HepG2 (cell line): ENCODE measurements around the gene PLG. TPM values are rescaled to one million over a fixed set of nuclear protein-coding genes. Genes with fewer than 3 reads are reported as not detected.

Experiments
- ATAC-seq: fragments of 200-7000 bp; cut with Tn5 transposase; 3 replicates; pipeline ENCODE4 v1.9.1; 2020; ENCODE audit warnings: mild to moderate bottlenecking, moderate library complexity
- BruUV-seq: library from RNA; stranded (reverse); fragments of 400-500 nt; replicated peaks from 2 replicates; lab custom pipeline; 2021; lab: Mats Ljungman, UMichigan
- CTCF ChIA-PET: fragments of 300-600 bp; formaldehyde crosslinking; extraction: SDS; loops from one replicate; lab custom pipeline; 2021; ENCODE audit warnings: low total read pairs, inconsistent platforms, low intra/inter-chr PET ratio; lab: Yijun Ruan, JAX
- POLR2A ChIA-PET: fragments of 350-600 bp; sonication (Branson Sonifier 250); formaldehyde crosslinking; loops from one replicate; lab custom pipeline; 2020; ENCODE audit warnings: antibody characterized with exemption, inconsistent platforms; lab: Yijun Ruan, JAX
- DNase-seq: peaks from one replicate; pipeline ENCODE4 v3.0.0-alpha.2; 2015; ENCODE audit warnings: low spot score
- FAIRE-seq: peaks from 3 replicates; lab custom pipeline; 2011; peaks lifted over from hg19 to GRCh38; lab: Jason Lieb, UNC
- H2AFZ ChIP-seq: one replicate; pipeline ENCODE4 v1.6.1; 2011; ENCODE audit warnings: low read length, inconsistent platforms
- H3K27ac ChIP-seq: fragments of 300-600 bp; 3 replicates; pipeline ENCODE4 v1.8.0; 2011; ENCODE audit warnings: mixed run types, mild to moderate bottlenecking, mixed read lengths, low read length, inconsistent platforms; ENCODE audit not compliant: insufficient read depth; ENCODE audit errors: extremely low read length
- H3K27me3 ChIP-seq, 2 experiments: fragments of 200-600 bp in 1 of 2; 2 replicates in 1 of 2; 3 replicates in 1 of 2; pipeline versions ENCODE4 v1.6.0 to v1.8.0; 2011; ENCODE audit warnings: low read length in 2 of 2, mild to moderate bottlenecking in 2 of 2, moderate library complexity in 2 of 2, inconsistent platforms in 1 of 2; ENCODE audit not compliant: insufficient read depth in 2 of 2, control insufficient read depth in 1 of 2
- H3K36me3 ChIP-seq, 2 experiments: fragments of 200-600 bp in 1 of 2; replicated peaks in 1 of 2; 2 replicates in 1 of 2; 3 replicates in 1 of 2; pipeline versions ENCODE4 v1.5.1 to v1.8.0; 2011; ENCODE audit warnings: low read length in 2 of 2, inconsistent platforms in 1 of 2; ENCODE audit not compliant: insufficient read depth in 2 of 2, control insufficient read depth in 1 of 2
- H3K4me1 ChIP-seq: 2 replicates; pipeline ENCODE4 v1.5.1; 2012; ENCODE audit warnings: low read length, inconsistent platforms; ENCODE audit not compliant: insufficient read depth
- H3K4me2 ChIP-seq: 2 replicates; pipeline ENCODE4 v1.6.0; 2011; ENCODE audit warnings: low read depth, low read length, inconsistent platforms
- H3K4me3 ChIP-seq, 3 experiments: fragments of 200-600 bp in 1 of 3; sonication (generic), shearing (Covaris generic) in 1 of 3; replicated peaks in 1 of 3; 2 replicates each; pipeline ENCODE4 v1.5.1; 2011 to 2016; ENCODE audit warnings: low read length in 3 of 3, inconsistent platforms in 2 of 3, low read depth in 2 of 3, mild to moderate bottlenecking in 2 of 3, control low read depth in 1 of 3, mixed read lengths in 1 of 3; ENCODE audit not compliant: insufficient read depth in 1 of 3
- H3K79me2 ChIP-seq: one replicate; pipeline ENCODE4 v1.6.1; 2011; ENCODE audit warnings: low read length, inconsistent platforms; ENCODE audit not compliant: insufficient read depth
- H3K9ac ChIP-seq: 2 replicates; pipeline ENCODE4 v1.6.0; 2011; ENCODE audit warnings: mild to moderate bottlenecking, low read depth, low read length, inconsistent platforms; ENCODE audit not compliant: insufficient read depth
- H3K9me3 ChIP-seq: 2 replicates; pipeline ENCODE4 v1.5.1; 2012; ENCODE audit warnings: mild to moderate bottlenecking, low read length
- H4K20me1 ChIP-seq: 2 replicates; pipeline ENCODE4 v1.6.0; 2011; ENCODE audit warnings: inconsistent platforms, mild to moderate bottlenecking, low read length, moderate library complexity; ENCODE audit not compliant: insufficient read depth
- CEBPG ChIP-seq: IDR thresholded peaks from 2 replicates; pipeline ENCODE4 v1.6.1; 2016
- ETS1 ChIP-seq: sonication (generic); formaldehyde crosslinking; IDR thresholded peaks from 2 replicates; pipeline ENCODE4 v1.4.0; 2020; ENCODE audit warnings: missing genetic modification reagents
- FOXK2 ChIP-seq: fragments of 450-650 bp; IDR thresholded peaks from 2 replicates; pipeline ENCODE4 v1.6.1; 2016
- HDAC1 ChIP-seq: sonication (generic); formaldehyde crosslinking; IDR thresholded peaks from 2 replicates; pipeline ENCODE4 v1.5.1; 2020; ENCODE audit warnings: mild to moderate bottlenecking, missing genetic modification reagents
- KDM5A ChIP-seq: fragments of 200-600 bp; sonication (generic); IDR thresholded peaks from 2 replicates; pipeline ENCODE4 v1.7.0; 2018; ENCODE audit warnings: antibody characterized with exemption, mild to moderate bottlenecking, low read length, borderline replicate concordance
- MAFG ChIP-seq: sonication (generic); formaldehyde crosslinking; IDR thresholded peaks from 2 replicates; pipeline ENCODE4 v1.5.1; 2020; ENCODE audit warnings: mild to moderate bottlenecking, missing genetic modification reagents
- MIER2 ChIP-seq: IDR thresholded peaks from 2 replicates; pipeline ENCODE4 v1.6.1; 2016; ENCODE audit warnings: missing biosample characterization, missing genetic modification reagents
- NFE2L2 ChIP-seq: fragments of 150-350 bp; IDR thresholded peaks from 2 replicates; pipeline ENCODE4 v1.6.1; 2014; ENCODE audit warnings: low read length
- NFYB ChIP-seq: sonication (generic); formaldehyde crosslinking; IDR thresholded peaks from 2 replicates; pipeline ENCODE4 v1.4.0; 2020; ENCODE audit warnings: missing genetic modification reagents
- NONO ChIP-seq, 2 experiments: fragments of 450-650 bp in 1 of 2; sonication (generic) in 1 of 2; formaldehyde crosslinking in 1 of 2; IDR thresholded peaks in 1 of 2; conservative IDR thresholded peaks in 1 of 2; 2 replicates each; pipeline versions ENCODE4 v1.6.1 to v1.8.0; 2017 to 2022; ENCODE audit warnings: mild to moderate bottlenecking in 1 of 2, missing genetic modification reagents in 1 of 2, moderate library complexity in 1 of 2
- PRDM15 ChIP-seq: sonication (generic); formaldehyde crosslinking; IDR thresholded peaks from 2 replicates; pipeline ENCODE4 v1.4.0; 2020; ENCODE audit warnings: missing genetic modification reagents
- SIN3A ChIP-seq: IDR thresholded peaks from 2 replicates; pipeline ENCODE4 v1.6.1; 2011; ENCODE audit warnings: low read depth, mild to moderate bottlenecking, control low read depth, low read length, borderline replicate concordance
- TRIM24 ChIP-seq: sonication (generic); formaldehyde crosslinking; IDR thresholded peaks from 2 replicates; pipeline ENCODE4 v1.8.0; 2022; ENCODE audit warnings: mild to moderate bottlenecking, missing genetic modification reagents
- ZNF256 ChIP-seq: sonication (generic); formaldehyde crosslinking; conservative IDR thresholded peaks from 2 replicates; pipeline ENCODE4 v1.4.0; 2020; ENCODE audit warnings: missing genetic modification reagents
- ZNF552 ChIP-seq: sonication (generic); formaldehyde crosslinking; IDR thresholded peaks from 2 replicates; pipeline ENCODE4 v1.9.0; 2022; ENCODE audit warnings: missing genetic modification reagents, mild to moderate bottlenecking, borderline replicate concordance
- ZNF558 ChIP-seq: sonication (generic); formaldehyde crosslinking; IDR thresholded peaks from 2 replicates; pipeline ENCODE4 v1.9.0; 2022; ENCODE audit warnings: mild to moderate bottlenecking, missing genetic modification reagents, borderline replicate concordance
- ZNF563 ChIP-seq: sonication (generic); formaldehyde crosslinking; IDR thresholded peaks from 2 replicates; pipeline ENCODE4 v1.8.0; 2022; ENCODE audit warnings: mild to moderate bottlenecking, moderate library complexity, missing genetic modification reagents
- ZNF614 ChIP-seq: IDR thresholded peaks from 2 replicates; pipeline ENCODE4 v1.6.1; 2018; ENCODE audit warnings: missing biosample characterization, missing genetic modification reagents, inconsistent platforms, borderline replicate concordance
- ZNF709 ChIP-seq: sonication (generic); formaldehyde crosslinking; IDR thresholded peaks from 2 replicates; pipeline ENCODE4 v1.5.0; 2020; ENCODE audit warnings: mild to moderate bottlenecking, missing genetic modification reagents
- ZNF83 ChIP-seq: sonication (generic); formaldehyde crosslinking; IDR thresholded peaks from 2 replicates; pipeline ENCODE4 v1.4.0; 2020; ENCODE audit warnings: missing genetic modification reagents, mild to moderate bottlenecking, borderline replicate concordance
- in situ Hi-C: cut with HindIII; loops from 2 replicates; pipeline ENCODE4 v1.10.0; 2017; ENCODE audit warnings: low pct_unique_long_range_greater_than_20kb; ENCODE audit not compliant: extremely low pct_ligation_motif_present
- intact Hi-C: fragments of 100-400 bp; cut with micrococcal nuclease; formaldehyde crosslinking; loops from one replicate; pipeline ENCODE4 v1.10.0; 2022; ENCODE audit not compliant: unreplicated experiment
- polyA plus RNA-seq, 8 experiments: library from polyadenylated mRNA; depleted of rRNA in 3 of 8; stranded (reverse) in 7 of 8; unstranded in 1 of 8; fragments of >200 nt; fragmentation: Illumina TruSeq in 4 of 8; extraction: Trizol in 4 of 8; gene quantifications; 2 replicates each; pipeline versions ENCODE4 v1.2.1 to v1.2.3, GENCODE V29; 2011 to 2016; ENCODE audit warnings: low read depth in 4 of 8, missing spikeins in 1 of 8, mixed read lengths in 1 of 8; ENCODE audit not compliant: insufficient read depth in 1 of 8
- total RNA-seq, 5 experiments: library from RNA; depleted of rRNA; stranded (reverse); fragments of >200 nt; fragmentation: Illumina TruSeq; extraction: Trizol; gene quantifications; 2 replicates each; pipeline ENCODE4 v1.2.3, GENCODE V29; 2016; ENCODE audit warnings: low read depth in 1 of 5

PLG gene
- total and polyA plus RNA-seq, 2 of the 13 experiments (the other 11 are each of a cell fraction or from before 2014, with no cell fraction given), result 1.7 to 10.7 TPM

DNA sequence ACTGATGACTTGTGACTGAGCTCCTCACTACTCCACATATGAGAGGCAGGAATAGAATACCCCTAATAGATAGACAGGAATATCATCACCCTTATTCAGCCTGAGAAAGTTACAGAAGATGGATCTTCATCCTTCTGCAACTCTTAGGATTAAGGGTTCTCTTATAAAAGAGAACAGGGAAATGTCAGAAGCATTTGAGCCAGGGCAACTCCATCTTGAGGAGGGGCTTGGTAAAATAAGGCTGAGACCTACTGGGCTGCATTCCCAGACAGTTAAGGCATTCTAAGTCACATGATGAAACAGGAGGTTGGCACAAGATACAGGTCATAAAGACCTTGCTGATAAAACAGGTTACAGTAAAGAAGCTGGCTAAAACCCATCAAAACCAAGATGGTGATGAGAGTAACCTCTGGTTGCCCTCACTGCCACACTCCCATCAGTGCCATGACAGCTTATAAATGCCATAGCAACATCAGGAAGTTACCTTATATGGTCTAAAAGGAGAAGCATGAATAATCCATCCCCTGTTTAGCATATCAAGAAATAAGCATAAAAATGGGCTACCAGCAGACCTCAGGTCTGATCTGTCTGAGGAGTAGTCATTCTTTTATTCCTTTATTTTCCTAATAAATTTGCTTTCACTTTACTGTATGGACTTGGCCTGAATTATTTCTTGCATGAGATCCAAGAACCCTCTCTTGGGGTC lies 97.9 kb downstream of the PLG start:
- H3K4me2 ChIP-seq, result no peak overlapping the region
- ChIA-PET CTCF (no interaction called here), POLR2A (no interaction called here)
- H2AFZ ChIP-seq, result no peak overlapping the region
- H3K27ac ChIP-seq, result no peak overlapping the region
- no peak for ATAC-seq
- H3K27me3 ChIP-seq, result no peaks in the 10 kb centered on the region
- in situ Hi-C loops (no loop called here), intact Hi-C loops (no loop called here)
- BruUV-seq, result no TSS peak
- no peak for DNase-seq
- no peaks in the 10 kb centered on the region for H4K20me1 ChIP-seq
- no peak for TF ChIP-seq ZNF558 (CRISPR knock-in tag)
- TF ChIP-seq TRIM24 (CRISPR knock-in tag), result no peak
- no peak for TF ChIP-seq FOXK2
- TF ChIP-seq CEBPG (CRISPR knock-in tag), result no peak
- TF ChIP-seq HDAC1 (CRISPR knock-in tag), result no peak
- TF ChIP-seq KDM5A, result no peak
- TF ChIP-seq PRDM15, result no peak
- TF ChIP-seq ZNF614 (CRISPR knock-in tag), result no peak
- TF ChIP-seq MIER2 (CRISPR knock-in tag), result no peak
- no peak for TF ChIP-seq ZNF83 (CRISPR knock-in tag)
- TF ChIP-seq NFE2L2, result no peak
- no peak for TF ChIP-seq SIN3A
- TF ChIP-seq ZNF709 (CRISPR knock-in tag), result no peak
- no peak for TF ChIP-seq NONO (IDR thresholded peaks at IDR 0.05)
- no peak for TF ChIP-seq NONO (CRISPR knock-in tag; conservative IDR thresholded peaks at IDR 0.05)
- no peak for TF ChIP-seq ZNF552 (CRISPR knock-in tag)
- no peak for TF ChIP-seq ETS1
- TF ChIP-seq NFYB (CRISPR knock-in tag), result no peak
- no peak for TF ChIP-seq ZNF563 (CRISPR knock-in tag)
- no peak for TF ChIP-seq ZNF256 (CRISPR knock-in tag)
- TF ChIP-seq MAFG (CRISPR knock-in tag), result no peak
- H3K4me1 ChIP-seq, result no peaks in the 10 kb centered on the region
- H3K9me3 ChIP-seq, result peaks cover 18% of the 10 kb centered on the region
- FAIRE-seq, result no peak
- H3K4me3 ChIP-seq, result no peak overlapping the region
- H3K79me2 ChIP-seq, result no peaks in the 10 kb centered on the region
- no peaks in the 10 kb centered on the region for H3K36me3 ChIP-seq
- H3K9ac ChIP-seq, result no peak overlapping the region
